GM11168 (cell line): ENCODE data around the gene MAD1L1.

ENCODE experiments used
- in situ Hi-C: fragments of 300-500 bp; cut with MboI; formaldehyde crosslinking; loops from one replicate; pipeline ENCODE4 v1.12.0; 2022; ENCODE audit warnings: low sequenced_read_pairs; ENCODE audit not compliant: unreplicated experiment

MAD1L1 gene

GRCh38 chr7:2013381-2014311, 219.1 kb downstream of the MAD1L1 start:
- in situ Hi-C loops: no loop called here

GRCh38 chr7:2012981-2013380, 219.8 kb downstream of the MAD1L1 start:
- in situ Hi-C loops: no loop called here

GRCh38 chr7:2012044-2012900, 220.5 kb downstream of the MAD1L1 start:
- in situ Hi-C loops: no loop called here

- in situ Hi-C loops: no loop called here
Observed at GRCh38 chr7:2011266-2012043, 221.3 kb downstream of the MAD1L1 start.

GRCh38 chr7:2010551-2011265, 222.0 kb downstream of the MAD1L1 start:
- in situ Hi-C loops: no loop called here

- in situ Hi-C loops: no loop called here
Observed at GRCh38 chr7:2010101-2010500, 222.6 kb downstream of the MAD1L1 start.

- in situ Hi-C loops: no loop called here
Observed at GRCh38 chr7:2009541-2010001, 223.2 kb downstream of the MAD1L1 start.

GRCh38 chr7:2008936-2009540, 223.7 kb downstream of the MAD1L1 start:
- in situ Hi-C loops: no loop called here

GRCh38 chr7:2008101-2008935, 224.4 kb downstream of the MAD1L1 start:
- in situ Hi-C loops: no loop called here

- in situ Hi-C loops: no loop called here
Observed at GRCh38 chr7:2007551-2007950, 225.2 kb downstream of the MAD1L1 start.

GRCh38 chr7:2006921-2007381, 225.8 kb downstream of the MAD1L1 start:
- in situ Hi-C loops: no loop called here

- in situ Hi-C loops: no loop called here
Observed at GRCh38 chr7:2006231-2006771, 226.4 kb downstream of the MAD1L1 start.

GRCh38 chr7:2005786-2006185, 227.0 kb downstream of the MAD1L1 start:
- in situ Hi-C loops: no loop called here

- in situ Hi-C loops: no loop called here
Observed at GRCh38 chr7:2004841-2005725, 227.7 kb downstream of the MAD1L1 start.

- in situ Hi-C loops: no loop called here
Observed at GRCh38 chr7:2003931-2004812, 228.6 kb downstream of the MAD1L1 start.

- in situ Hi-C loops: no loop called here
Observed at GRCh38 chr7:2003451-2003930, 229.3 kb downstream of the MAD1L1 start.
